Panc1 (cell line): ENCODE results near the gene DNASE1L1. TPM values are rescaled to one million over a fixed set of nuclear protein-coding genes. Genes with fewer than 3 reads are reported as not detected.

ENCODE experiments used
- ATAC-seq: fragments of 200-7000 bp; cut with Tn5 transposase; 2 replicates; pipeline ENCODE4 v1.9.1; 2020; ENCODE audit warnings: mild to moderate bottlenecking, moderate library complexity
- BruUV-seq: library from RNA; stranded (reverse); fragments of 400-500 nt; replicated peaks from 2 replicates; lab custom pipeline; 2021; lab: Mats Ljungman, UMichigan
- CTCF ChIA-PET: fragments of 300-600 bp; sonication (Branson Sonifier 250); formaldehyde crosslinking; loops from one replicate; lab custom pipeline; 2022; ENCODE audit warnings: antibody characterized with exemption; lab: Charles Lee
- POLR2A ChIA-PET: fragments of 300-600 bp; sonication (Branson Sonifier 250); formaldehyde crosslinking; loops from one replicate; lab custom pipeline; 2022; ENCODE audit warnings: antibody characterized with exemption; lab: Charles Lee
- DNase-seq: peaks from one replicate; pipeline ENCODE4 v3.0.0-alpha.2; 2010; ENCODE audit warnings: low read depth, low spot score
- H3K27ac ChIP-seq: 2 replicates; pipeline ENCODE4 v1.5.1; 2011; ENCODE audit warnings: mild to moderate bottlenecking, low read length, inconsistent platforms
- H3K27me3 ChIP-seq: fragments of 200-500 bp; sonication (Bioruptor generic); 2 replicates; pipeline ENCODE4 v1.6.0; 2014; ENCODE audit warnings: low read length, inconsistent platforms; ENCODE audit not compliant: control insufficient read depth, insufficient read depth
- H3K36me3 ChIP-seq: fragments of 200-500 bp; sonication (Bioruptor generic); 2 replicates; pipeline ENCODE4 v1.5.1; 2014; ENCODE audit warnings: inconsistent platforms, mild to moderate bottlenecking, low read length, moderate library complexity; ENCODE audit not compliant: control insufficient read depth, insufficient read depth
- H3K4me1 ChIP-seq: 2 replicates; pipeline ENCODE4 v1.5.1; 2011; ENCODE audit warnings: inconsistent platforms, mild to moderate bottlenecking, low read length, moderate library complexity; ENCODE audit not compliant: control insufficient read depth, insufficient read depth
- H3K4me3 ChIP-seq, 2 experiments: 2 replicates each; pipeline ENCODE4 v1.5.1; 2011 to 2012; ENCODE audit warnings: low read depth in 2 of 2, low read length in 2 of 2, mild to moderate bottlenecking in 2 of 2, inconsistent platforms in 1 of 2, moderate library complexity in 1 of 2
- H3K9me3 ChIP-seq: fragments of 200-500 bp; sonication (Bioruptor generic); 2 replicates; pipeline ENCODE4 v1.5.1; 2014; ENCODE audit warnings: low read depth, mild to moderate bottlenecking, inconsistent platforms, low read length, moderate library complexity; ENCODE audit not compliant: control insufficient read depth, insufficient read depth
- CTCF ChIP-seq: fragments of 450-650 bp; IDR thresholded peaks from 2 replicates; pipeline ENCODE4 v1.5.1; 2017; ENCODE audit warnings: mild to moderate bottlenecking
- POLR2AphosphoS5 ChIP-seq: IDR thresholded peaks from 2 replicates; pipeline ENCODE4 v1.6.1; 2012; ENCODE audit warnings: mild to moderate bottlenecking, low read depth, low read length, moderate library complexity
- REST ChIP-seq, 2 experiments: IDR thresholded peaks; 2 replicates each; pipeline ENCODE4 v1.6.1; 2011 to 2012; ENCODE audit warnings: low read depth in 2 of 2, control low read depth in 1 of 2, low read length in 1 of 2, mild to moderate bottlenecking in 1 of 2, moderate library complexity in 1 of 2; ENCODE audit not compliant: insufficient read depth in 1 of 2
- in situ Hi-C: cut with HindIII; loops from 2 replicates; pipeline ENCODE4 v1.10.0; 2016; ENCODE audit warnings: low sequenced_read_pairs, low pct_unique_long_range_greater_than_20kb
- intact Hi-C: fragments of 100-400 bp; cut with micrococcal nuclease; formaldehyde crosslinking; loops from one replicate; pipeline ENCODE4 v1.10.0; 2022; ENCODE audit not compliant: unreplicated experiment
- total RNA-seq: library from RNA; stranded (reverse); gene quantifications from one replicate; pipeline ENCODE4 v1.2.1, GENCODE V29; 2021; ENCODE audit not compliant: unreplicated experiment

The DNASE1L1 gene
- total RNA-seq, 1 experiment from 2014 or later, result 60.4 TPM

- CTCF ChIA-PET, result interaction anchor here (1.2 kb wide), 1 partner anchor 10 kb away, joined by 5 read pairs; no protein-coding TSS in a partner anchor
- no TSS peak for BruUV-seq
- DNase-seq (no peak), ATAC-seq (no peak)
- Histone ChIP-seq H3K9me3 (no peaks in the 10 kb centered on the region), H3K27ac (no peak overlapping the region), H3K27me3 (no peaks in the 10 kb centered on the region), H3K4me1 (peaks cover 14% of the 10 kb centered on the region), H3K4me3 (no peak overlapping the region), H3K36me3 (peaks cover 4% of the 10 kb centered on the region)
- TF ChIP-seq CTCF (no peak), POLR2AphosphoS5 (peak; percentile 57)
- in situ Hi-C loops, result no loop called here
- POLR2A ChIA-PET, result no interaction called here
- intact Hi-C loops, result no loop called here
Observed at GRCh38 chrX:154383359-154384283, 25.4 kb downstream of the DNASE1L1 start.

- TF ChIP-seq POLR2AphosphoS5, result no peak
- no peak for TF ChIP-seq REST (IDR thresholded peaks at IDR 0.05; ENCODE audit: insufficient read depth in 1 of 2, low read depth in 2 of 2, low read length in 1 of 2)
- TF ChIP-seq CTCF, result no peak
- in situ Hi-C loops, result no loop called here
- no peaks in the 10 kb centered on the region for H3K27me3 ChIP-seq
- no peak overlapping the region for H3K27ac ChIP-seq
- no peak overlapping the region for H3K4me3 ChIP-seq
- intact Hi-C loops, result no loop called here
- no peaks in the 10 kb centered on the region for H3K9me3 ChIP-seq
- no TSS peak for BruUV-seq
- CTCF ChIA-PET, result no interaction called here
- POLR2A ChIA-PET, result interaction anchor here (0.5 kb wide), 1 partner anchor 12 kb away, joined by 3 read pairs; no protein-coding TSS in a partner anchor
- peaks cover 4% of the 10 kb centered on the region for H3K36me3 ChIP-seq
- ATAC-seq (no peak), DNase-seq (no peak)
- peaks cover 18% of the 10 kb centered on the region for H3K4me1 ChIP-seq
Observed at GRCh38 chrX:154382483-154383069, 26.5 kb downstream of the DNASE1L1 start.
